HepG2 (cell line): Measurements from ENCODE around the gene EFEMP2. TPM values are rescaled to one million over a fixed set of nuclear protein-coding genes. Genes with fewer than 3 reads are reported as not detected.

Experiments used
- ADNP ChIP-seq: sonication (generic); formaldehyde crosslinking; IDR thresholded peaks from 2 replicates; pipeline ENCODE4 v1.4.0; 2020; ENCODE audit warnings: missing genetic modification reagents
- ETS1 ChIP-seq: sonication (generic); formaldehyde crosslinking; IDR thresholded peaks from 2 replicates; pipeline ENCODE4 v1.4.0; 2020; ENCODE audit warnings: missing genetic modification reagents
- GABPA ChIP-seq, 2 experiments: IDR thresholded peaks; 2 replicates each; pipeline ENCODE4 v1.6.1; 2011 to 2016; ENCODE audit warnings: low read depth in 2 of 2, low read length in 1 of 2, missing biosample characterization in 1 of 2, missing genetic modification characterization in 1 of 2
- KMT2B ChIP-seq: IDR thresholded peaks from 2 replicates; pipeline ENCODE4 v1.6.1; 2016; ENCODE audit warnings: missing genetic modification reagents, missing compliant biosample characterization
- NCOA2 ChIP-seq: sonication (generic); formaldehyde crosslinking; IDR thresholded peaks from 2 replicates; pipeline ENCODE4 v1.8.0; 2022; ENCODE audit warnings: inconsistent platforms
- PBX2 ChIP-seq: IDR thresholded peaks from 2 replicates; pipeline ENCODE4 v1.6.1; 2016; ENCODE audit warnings: control low read depth
- RFXANK ChIP-seq: IDR thresholded peaks from 2 replicates; pipeline ENCODE4 v1.6.1; 2016
- ZBTB10 ChIP-seq: sonication (generic); formaldehyde crosslinking; IDR thresholded peaks from 2 replicates; pipeline ENCODE4 v1.4.0; 2020; ENCODE audit warnings: missing genetic modification reagents, borderline replicate concordance
- ZBTB4 ChIP-seq: sonication (generic); formaldehyde crosslinking; IDR thresholded peaks from 2 replicates; pipeline ENCODE4 v1.4.0; 2020; ENCODE audit warnings: missing genetic modification reagents, mild to moderate bottlenecking, borderline replicate concordance
- ZEB1 ChIP-seq: IDR thresholded peaks from 2 replicates; pipeline ENCODE4 v1.6.1; 2012; ENCODE audit warnings: mild to moderate bottlenecking, low read depth, inconsistent platforms; ENCODE audit not compliant: insufficient replicate concordance
- ZFP37 ChIP-seq: sonication (generic); formaldehyde crosslinking; IDR thresholded peaks from 2 replicates; pipeline ENCODE4 v1.4.0; 2020; ENCODE audit warnings: missing genetic modification reagents, borderline replicate concordance
- ZFY ChIP-seq: sonication (generic); formaldehyde crosslinking; IDR thresholded peaks from 2 replicates; pipeline ENCODE4 v1.4.0; 2020; ENCODE audit warnings: missing genetic modification reagents
- ZNF263 ChIP-seq: sonication (generic); formaldehyde crosslinking; IDR thresholded peaks from 2 replicates; pipeline ENCODE4 v1.4.0; 2020; ENCODE audit warnings: missing genetic modification reagents
- ZNF264 ChIP-seq: sonication (generic); formaldehyde crosslinking; IDR thresholded peaks from 2 replicates; pipeline ENCODE4 v1.4.0; 2020; ENCODE audit warnings: missing genetic modification reagents
- ZNF567 ChIP-seq: sonication (generic); formaldehyde crosslinking; IDR thresholded peaks from 2 replicates; pipeline ENCODE4 v1.8.1; 2023; ENCODE audit warnings: mild to moderate bottlenecking, missing genetic modification reagents, borderline replicate concordance
- ZNF616 ChIP-seq: sonication (generic); formaldehyde crosslinking; IDR thresholded peaks from 2 replicates; pipeline ENCODE4 v1.5.0; 2020; ENCODE audit warnings: low read depth, mild to moderate bottlenecking, missing genetic modification reagents
- ZNF790 ChIP-seq: sonication (generic); formaldehyde crosslinking; IDR thresholded peaks from 2 replicates; pipeline ENCODE4 v1.8.0; 2022; ENCODE audit warnings: missing genetic modification reagents, mild to moderate bottlenecking, borderline replicate concordance
- polyA plus RNA-seq, 8 experiments: library from polyadenylated mRNA; depleted of rRNA in 3 of 8; stranded (reverse) in 7 of 8; unstranded in 1 of 8; fragments of >200 nt; fragmentation: Illumina TruSeq in 4 of 8; extraction: Trizol in 4 of 8; gene quantifications; 2 replicates each; pipeline versions ENCODE4 v1.2.1 to v1.2.3, GENCODE V29; 2011 to 2016; ENCODE audit warnings: low read depth in 4 of 8, missing spikeins in 1 of 8, mixed read lengths in 1 of 8; ENCODE audit not compliant: insufficient read depth in 1 of 8
- total RNA-seq, 5 experiments: library from RNA; depleted of rRNA; stranded (reverse); fragments of >200 nt; fragmentation: Illumina TruSeq; extraction: Trizol; gene quantifications; 2 replicates each; pipeline ENCODE4 v1.2.3, GENCODE V29; 2016; ENCODE audit warnings: low read depth in 1 of 5
- TF ChIP-seq, protein P1 (sequence below): sonication (generic); formaldehyde crosslinking; IDR thresholded peaks from 2 replicates; pipeline ENCODE4 v1.5.0; 2020; ENCODE audit warnings: mild to moderate bottlenecking, missing genetic modification reagents

The EFEMP2 gene
- total and polyA plus RNA-seq, 2 of the 13 experiments (the other 11 are each of a cell fraction or from before 2014, with no cell fraction given) = 7.4 to 29.7 TPM

DNA sequence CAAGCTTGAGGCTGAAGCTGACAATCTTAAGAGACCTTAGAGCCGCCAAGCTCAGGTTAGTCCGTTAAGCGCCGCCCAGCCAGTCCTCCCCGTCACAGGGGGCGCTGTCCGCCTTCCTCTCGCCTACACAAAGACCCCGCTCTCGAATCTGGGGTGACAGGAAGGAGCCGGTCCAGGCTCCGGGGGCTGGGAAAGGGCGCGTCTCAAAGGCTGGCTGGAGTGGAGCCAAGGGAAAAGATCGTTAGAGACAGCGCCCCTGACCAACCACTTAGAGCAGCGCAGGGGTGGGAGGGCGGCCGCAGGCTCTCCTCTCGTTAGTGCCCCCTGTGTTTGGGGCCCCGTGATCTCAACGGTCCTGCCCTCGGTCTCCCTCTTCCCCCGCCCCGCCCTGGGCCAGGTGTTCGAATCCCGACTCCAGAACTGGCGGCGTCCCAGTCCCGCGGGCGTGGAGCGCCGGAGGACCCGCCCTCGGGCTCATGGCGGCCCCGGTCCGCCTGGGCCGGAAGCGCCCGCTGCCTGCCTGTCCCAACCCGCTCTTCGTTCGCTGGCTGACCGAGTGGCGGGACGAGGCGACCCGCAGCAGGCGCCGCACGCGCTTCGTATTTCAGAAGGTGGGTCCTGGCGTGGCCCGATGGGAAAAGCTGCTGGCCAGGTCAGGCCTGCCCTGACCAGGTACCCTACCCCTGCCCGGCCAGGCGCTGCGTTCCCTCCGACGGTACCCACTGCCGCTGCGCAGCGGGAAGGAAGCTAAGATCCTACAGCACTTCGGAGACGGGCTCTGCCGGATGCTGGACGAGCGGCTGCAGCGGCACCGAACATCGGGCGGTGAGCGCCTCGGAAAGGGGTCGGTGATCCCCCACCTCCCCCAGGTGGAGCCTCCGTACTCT lies 12.1 kb downstream of the EFEMP2 start, which contains the start of gene MUS81 (continued):
- 0 out of 2 replicates have a peak, but pooled peaks have one; percentile 43 for TF ChIP-seq ETS1 (CRISPR knock-in tag)
- TF ChIP-seq ZNF790 (CRISPR knock-in tag) = peak; percentile 86; the same call in 1 of the 2 replicates
- TF ChIP-seq ZNF616 (CRISPR knock-in tag) = no peak
- peak; percentile 23 for TF ChIP-seq ZEB1
- no peak for TF ChIP-seq ZBTB4 (CRISPR knock-in tag)
- TF ChIP-seq PBX2 (CRISPR knock-in tag) = peak; percentile 57
- TF ChIP-seq ZFY = peak; percentile 80
- peak; percentile 51; the same call in 1 of the 2 replicates for TF ChIP-seq NCOA2
- TF ChIP-seq, protein P1, sequence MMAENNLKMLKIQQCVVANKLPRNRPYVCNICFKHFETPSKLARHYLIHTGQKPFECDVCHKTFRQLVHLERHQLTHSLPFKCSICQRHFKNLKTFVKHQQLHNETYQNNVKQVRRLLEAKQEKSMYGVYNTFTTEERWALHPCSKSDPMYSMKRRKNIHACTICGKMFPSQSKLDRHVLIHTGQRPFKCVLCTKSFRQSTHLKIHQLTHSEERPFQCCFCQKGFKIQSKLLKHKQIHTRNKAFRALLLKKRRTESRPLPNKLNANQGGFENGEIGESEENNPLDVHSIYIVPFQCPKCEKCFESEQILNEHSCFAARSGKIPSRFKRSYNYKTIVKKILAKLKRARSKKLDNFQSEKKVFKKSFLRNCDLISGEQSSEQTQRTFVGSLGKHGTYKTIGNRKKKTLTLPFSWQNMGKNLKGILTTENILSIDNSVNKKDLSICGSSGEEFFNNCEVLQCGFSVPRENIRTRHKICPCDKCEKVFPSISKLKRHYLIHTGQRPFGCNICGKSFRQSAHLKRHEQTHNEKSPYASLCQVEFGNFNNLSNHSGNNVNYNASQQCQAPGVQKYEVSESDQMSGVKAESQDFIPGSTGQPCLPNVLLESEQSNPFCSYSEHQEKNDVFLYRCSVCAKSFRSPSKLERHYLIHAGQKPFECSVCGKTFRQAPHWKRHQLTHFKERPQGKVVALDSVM = no peak
- TF ChIP-seq RFXANK (CRISPR knock-in tag) = no peak
- TF ChIP-seq KMT2B (CRISPR knock-in tag) = peak; percentile 57; the same call in 1 of the 2 replicates
- TF ChIP-seq ADNP (CRISPR knock-in tag) = peak; percentile 27; the same call in 1 of the 2 replicates
- peak; percentile 71; the same call in 1 of the 2 replicates for TF ChIP-seq ZBTB10
- TF ChIP-seq ZNF264 = 0 out of 2 replicates have a peak, but pooled peaks have one; percentile 63
- TF ChIP-seq ZFP37 (CRISPR knock-in tag) = no peak
- no peak; the same call in none of the 2 replicates for TF ChIP-seq ZNF263
- TF ChIP-seq GABPA (IDR thresholded peaks at IDR 0.05; ENCODE audit: low read depth, low read length) = no peak
- peak; percentile 93 for TF ChIP-seq GABPA (CRISPR knock-in tag; IDR thresholded peaks at IDR 0.05; ENCODE audit: low read depth)
- no peak for TF ChIP-seq ZNF567
